HG03060 (cell line): Measurements from ENCODE around the gene TCAP.
"Not testable (repeated sequence)": the region's sequence is repeated elsewhere in the genome, so short reads cannot be mapped to it uniquely, and the experiment has no call there.

Source experiments
- ATAC-seq: cut with Tn5 transposase; IDR thresholded peaks from one replicate; pipeline ENCODE4 v1.9.1; 2021; ENCODE audit warnings: low read depth, moderate number of reproducible peaks; ENCODE audit not compliant: unreplicated experiment

Gene TCAP

DNA sequence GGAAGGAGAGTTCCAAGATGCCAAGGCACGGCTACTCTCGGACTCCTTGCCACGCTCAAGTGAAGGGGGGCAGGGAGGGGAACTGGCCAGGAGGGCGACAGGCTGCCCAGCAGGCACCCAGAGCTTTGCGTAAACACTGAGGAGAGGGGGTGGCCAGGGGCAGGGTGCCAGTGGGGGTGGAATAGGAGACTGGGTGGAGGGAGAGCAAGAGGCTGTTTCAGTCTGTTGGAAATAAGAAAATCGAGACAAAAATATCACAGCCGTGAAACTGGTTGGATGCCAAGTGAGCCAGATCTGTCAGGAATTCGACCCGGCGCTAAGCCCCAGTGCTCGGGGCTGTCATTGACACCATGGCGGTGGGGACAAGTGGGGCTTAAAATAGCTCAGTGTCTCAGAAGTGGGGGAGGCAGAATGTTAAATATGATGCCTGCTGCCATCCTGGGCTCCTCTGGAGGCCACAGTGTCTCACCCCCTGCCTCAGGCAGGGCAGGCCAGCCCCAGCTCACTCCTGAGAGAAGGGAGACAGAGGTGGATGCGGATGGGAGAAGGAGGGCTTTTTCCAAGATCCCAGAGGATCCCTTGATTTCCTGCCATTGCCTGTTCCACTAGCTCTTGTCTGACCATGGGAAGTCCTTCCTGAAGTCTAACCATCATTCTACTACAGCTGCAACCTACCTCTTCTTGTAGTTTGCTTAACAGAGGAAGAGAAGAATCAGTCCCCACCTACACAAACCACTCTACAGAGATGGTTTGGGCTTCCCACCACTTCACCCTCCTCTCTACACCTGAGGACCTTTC is 12.6 kb downstream of the TCAP start:
- no peak for ATAC-seq

DNA sequence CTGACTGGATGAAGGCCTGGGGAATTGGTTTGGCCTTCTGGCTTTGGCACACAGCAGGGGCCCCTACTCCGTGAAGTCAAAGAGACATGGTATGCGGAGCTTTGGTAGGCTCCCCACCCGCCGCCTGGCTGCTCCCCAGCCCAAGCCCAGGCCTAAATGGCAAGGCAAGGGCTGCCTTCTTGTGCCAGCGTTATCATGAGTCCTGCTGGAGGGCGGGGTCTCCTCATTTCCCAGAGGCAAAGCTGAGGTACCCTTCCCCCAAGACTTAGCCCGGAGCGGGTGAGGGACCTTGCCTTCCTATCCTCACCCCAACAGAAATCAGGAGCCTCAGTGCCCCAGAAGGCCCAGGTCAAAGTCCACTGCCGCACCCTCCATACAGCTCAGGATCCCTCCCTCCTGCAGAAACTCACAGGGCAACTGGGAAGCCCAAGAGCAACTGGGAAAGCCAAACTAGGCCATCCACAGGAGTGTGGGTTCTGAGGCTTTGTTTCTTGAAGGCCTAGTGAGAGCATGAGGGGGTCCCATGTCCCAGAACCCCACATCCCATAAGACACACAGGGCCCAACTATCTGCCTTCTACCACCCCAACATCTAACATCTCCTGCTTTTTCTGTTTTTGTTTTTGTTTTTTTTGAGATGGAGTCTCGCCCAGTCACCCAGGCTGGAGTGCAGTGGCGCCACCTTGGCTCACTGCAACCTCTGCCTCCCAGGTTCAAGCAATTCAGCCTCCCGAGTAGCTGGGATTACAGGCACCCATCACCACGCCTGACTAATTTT is 13.4 kb downstream of the TCAP start:
- no peak for ATAC-seq

DNA sequence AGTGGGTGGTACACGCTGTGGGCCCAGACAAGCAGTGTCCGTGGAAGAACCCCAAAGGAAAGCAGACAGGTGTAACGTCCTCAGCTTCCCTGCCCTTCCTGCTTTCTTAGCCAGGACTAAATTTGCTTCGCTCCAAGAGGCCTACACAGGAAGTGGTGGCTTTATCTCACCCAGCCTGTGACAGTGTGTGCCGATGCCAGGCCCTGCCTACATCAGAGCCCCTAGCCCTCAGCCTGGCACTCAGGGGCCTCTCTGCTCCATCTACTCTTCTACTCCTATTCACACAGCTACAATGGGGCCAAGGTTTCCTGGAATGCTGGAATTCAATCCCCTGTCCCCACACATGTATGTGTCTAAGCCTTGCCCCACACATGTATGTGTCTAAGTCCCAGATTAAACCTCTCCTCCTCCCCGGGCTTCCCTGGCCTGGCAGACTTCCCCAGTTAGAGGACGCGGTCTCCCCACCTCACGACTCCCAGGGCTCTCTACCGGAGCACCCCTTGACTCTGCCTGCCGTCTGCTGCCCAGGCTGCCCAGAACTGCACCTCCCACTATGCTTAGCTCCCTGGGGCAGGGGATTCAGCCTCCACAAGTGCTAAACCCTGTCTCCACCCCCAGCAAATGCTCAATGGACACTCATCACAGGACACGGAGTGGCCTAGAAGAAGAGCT is 14.5 kb downstream of the TCAP start:
- no peak for ATAC-seq

DNA sequence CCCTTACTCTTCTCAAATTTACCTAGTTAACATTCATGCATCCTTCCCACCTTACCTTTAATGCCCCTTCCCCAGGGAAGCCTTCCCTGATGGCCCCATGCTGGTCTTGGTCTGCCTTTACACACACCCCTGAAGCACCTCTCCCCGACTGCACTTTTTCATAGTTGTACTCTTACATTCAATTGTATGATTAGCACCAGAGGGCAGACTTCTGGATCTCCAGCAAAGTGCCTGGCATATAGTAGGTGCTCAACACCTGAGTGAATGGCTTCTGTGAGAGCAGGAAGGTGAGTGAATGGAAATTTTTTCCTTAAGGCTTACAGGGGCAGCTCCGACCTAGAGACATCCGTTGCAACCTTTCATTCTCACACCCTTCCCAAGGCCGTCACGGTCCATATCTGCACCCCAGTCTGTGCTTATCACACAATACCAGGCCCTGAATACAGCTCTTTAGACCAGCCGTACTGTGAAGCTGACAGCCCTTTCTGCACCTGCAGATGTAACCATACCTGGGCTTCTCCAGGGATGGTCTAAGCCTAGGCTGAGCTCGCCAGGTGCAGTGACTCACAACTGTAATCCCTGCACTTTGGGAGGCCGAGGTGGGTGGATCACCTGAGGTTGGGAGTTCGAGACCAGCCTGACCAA is 18.3 kb downstream of the TCAP start:
- ATAC-seq = no peak

DNA sequence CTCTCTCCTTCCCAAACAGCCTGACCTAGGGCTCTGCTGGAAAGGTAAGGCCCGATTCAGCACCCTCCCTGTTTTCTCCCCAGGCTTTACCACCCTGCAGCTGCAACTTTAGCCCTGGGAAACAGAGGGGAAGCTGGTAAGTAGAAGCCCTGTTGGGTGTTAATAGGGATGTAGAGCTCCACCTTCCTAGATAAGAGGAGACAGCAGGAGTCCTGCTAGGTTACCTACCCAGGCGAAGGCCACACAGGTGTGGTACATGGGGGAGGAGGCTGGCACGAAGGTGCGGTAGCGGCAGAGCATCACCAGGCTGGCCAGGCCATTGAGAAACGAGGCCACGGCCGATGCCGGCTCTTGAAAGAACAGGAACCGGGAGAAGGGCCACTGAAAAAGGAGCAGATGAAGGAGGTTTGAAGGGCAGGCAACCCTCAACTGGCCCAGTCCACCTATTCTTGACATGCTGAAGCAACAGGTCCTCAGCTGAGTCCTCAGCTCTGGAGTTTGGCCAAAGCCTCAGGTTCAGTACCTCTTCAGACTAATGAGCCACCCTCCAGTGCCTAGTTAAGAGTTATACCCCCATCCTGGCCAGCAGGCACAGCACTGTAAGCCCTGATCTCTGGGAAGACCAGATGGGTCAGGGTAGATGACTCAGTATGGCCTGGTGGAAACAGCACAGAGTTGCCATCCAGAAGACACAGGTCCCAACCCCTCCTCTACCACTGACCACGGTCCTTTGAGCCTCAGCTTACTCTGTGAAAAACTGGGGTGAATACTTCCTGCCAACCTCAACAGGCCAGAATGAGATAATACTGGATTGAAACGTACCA is 19.4 kb downstream of the TCAP start:
- ATAC-seq = no peak

- no peak for ATAC-seq
These were observed 22.0 kb downstream of the TCAP start for GRCh38 chr17:39687101-39687545.

GRCh38 chr17:39687546-39688474 is 22.7 kb downstream of the TCAP start, which contains the start of gene PGAP3:
Gene PGAP3, minus strand, starts transcription at chr17:39688057. Its CDS starts 43 bp downstream, at chr17:39688014.
- peak; percentile 72 for ATAC-seq

- no peak for ATAC-seq
These were observed 23.3 kb downstream of the TCAP start for GRCh38 chr17:39688475-39688835.

- no peak for ATAC-seq
These were observed 23.8 kb downstream of the TCAP start for GRCh38 chr17:39688945-39689344.

DNA sequence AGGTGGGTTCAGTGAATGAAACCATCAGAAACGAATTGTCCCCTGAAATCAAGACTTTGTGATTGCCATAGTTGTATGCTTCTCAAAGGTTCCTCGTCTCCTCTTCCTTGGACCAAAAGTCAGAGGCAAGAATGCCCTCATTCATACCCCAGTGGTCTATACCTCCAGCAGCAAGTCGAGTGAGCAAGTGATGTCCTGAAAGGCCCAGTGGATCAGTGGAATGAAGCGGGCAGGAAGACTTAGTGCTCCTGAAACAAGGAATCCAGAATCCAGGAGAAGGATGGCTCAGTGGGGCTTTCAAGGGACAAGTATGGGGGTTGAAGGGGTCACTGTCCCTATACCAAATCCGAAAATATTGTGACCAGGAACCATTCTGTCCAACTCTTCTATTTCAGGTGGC is 29.4 kb downstream of the TCAP start:
- ATAC-seq = no peak

GRCh38 chr17:39695089-39695474 is 29.9 kb downstream of the TCAP start:
- ATAC-seq = no peak

- ATAC-seq = no peak
These were observed 31.6 kb downstream of the TCAP start for GRCh38 chr17:39696731-39697130.

DNA sequence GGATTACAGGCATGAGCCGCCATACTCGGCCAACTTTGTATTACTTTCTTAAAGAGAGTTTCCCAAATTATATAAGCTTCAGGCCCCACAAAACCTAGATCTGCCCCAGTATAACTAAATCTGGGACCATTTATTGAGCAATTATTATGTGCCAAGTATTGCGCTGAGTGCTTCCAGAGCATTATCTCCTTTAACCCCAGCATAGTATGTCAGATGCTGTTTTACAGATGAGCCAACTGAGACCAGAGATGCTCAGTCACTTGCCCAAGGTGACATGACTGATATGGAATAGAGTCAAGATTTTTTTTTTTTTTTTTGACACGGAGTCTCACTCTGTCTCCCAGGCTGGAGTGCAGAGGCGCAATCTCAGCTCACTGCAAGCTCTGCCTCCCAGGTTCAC is 32.8 kb downstream of the TCAP start:
- ATAC-seq = no peak

- not testable (repeated sequence) for ATAC-seq
These were observed 34.1 kb downstream of the TCAP start for GRCh38 chr17:39699157-39699817.

DNA sequence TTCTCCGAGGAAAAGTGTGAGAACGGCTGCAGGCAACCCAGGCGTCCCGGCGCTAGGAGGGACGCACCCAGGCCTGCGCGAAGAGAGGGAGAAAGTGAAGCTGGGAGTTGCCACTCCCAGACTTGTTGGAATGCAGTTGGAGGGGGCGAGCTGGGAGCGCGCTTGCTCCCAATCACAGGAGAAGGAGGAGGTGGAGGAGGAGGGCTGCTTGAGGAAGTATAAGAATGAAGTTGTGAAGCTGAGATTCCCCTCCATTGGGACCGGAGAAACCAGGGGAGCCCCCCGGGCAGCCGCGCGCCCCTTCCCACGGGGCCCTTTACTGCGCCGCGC is 34.6 kb downstream of the TCAP start, which contains the start of gene ERBB2:
Gene ERBB2 (plus strand): TSS at position 247 of the 330 bp plus-strand sequence. CDS start 175 bp downstream, outside the sequence.
- no peak for ATAC-seq

- ATAC-seq = no peak
These were observed 35.2 kb downstream of the TCAP start for GRCh38 chr17:39700148-39700987.

GRCh38 chr17:39701012-39701783 is 36.0 kb downstream of the TCAP start:
- no peak for ATAC-seq
